Esophagus squamous epithelium (tissue), 4 donors: Measurements from ENCODE around the gene DAZ1.
"Not testable (repeated sequence)": the region's sequence is repeated elsewhere in the genome, so short reads cannot be mapped to it uniquely, and the experiment has no call there.

ENCODE experiments used
- CTCF ChIP-seq, 6 experiments: fragments of 450-650 bp in 4 of 6; fragments of 200-600 bp in 2 of 6; sonication (generic) in 2 of 6; IDR thresholded peaks; one replicate each; pipeline ENCODE4 v1.5.1; 2016 to 2019; ENCODE audit warnings: antibody characterized with exemption in 6 of 6, mild to moderate bottlenecking in 4 of 6, moderate library complexity in 4 of 6
- POLR2A ChIP-seq, 4 donors: fragments of 450-650 bp; IDR thresholded peaks; one replicate each; pipeline ENCODE4 v1.6.1; 2017; ENCODE audit warnings: antibody characterized with exemption in 4 of 4, mild to moderate bottlenecking in 4 of 4, moderate library complexity in 3 of 4

DNA sequence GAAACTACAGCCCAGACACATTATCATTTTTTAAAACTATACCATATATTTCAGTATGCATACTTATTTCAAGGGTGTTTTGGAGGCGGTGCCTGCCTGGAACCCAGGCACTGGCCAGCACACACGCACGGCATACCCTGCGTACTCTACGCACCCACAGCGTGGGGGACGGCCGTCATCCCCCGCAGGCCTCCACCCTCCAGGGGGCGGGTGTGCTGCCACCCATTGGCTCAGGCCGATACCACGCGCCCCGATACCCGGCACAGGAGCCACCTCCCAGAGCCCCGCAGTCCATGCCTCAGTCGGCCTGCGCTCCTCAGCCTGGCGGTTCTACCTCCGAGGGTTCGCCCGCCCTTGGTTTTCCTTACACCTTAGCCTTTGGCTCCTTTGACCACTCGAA is 20.4 kb upstream of the DAZ1 start, which contains the start of gene DAZ2:
- TF ChIP-seq CTCF, POLR2A (IDR thresholded peaks at IDR 0.05): not testable (repeated sequence)
